Lung (tissue), 12 donors: Measurements from ENCODE around the gene APOA4. TPM values are rescaled to one million over a fixed set of nuclear protein-coding genes. Genes with fewer than 3 reads are reported as not detected.

ENCODE experiments used
- ATAC-seq: fragments of 200-7000 bp; cut with Tn5 transposase; one replicate; pipeline ENCODE4 v1.9.1; 2020; ENCODE audit warnings: moderate number of reproducible peaks; ENCODE audit not compliant: insufficient read depth, low FRiP score
- DNase-seq, 3 donors: peaks; one replicate each; pipeline ENCODE4 v3.0.0-alpha.2; 2013 to 2017
- H3K27ac ChIP-seq, 2 donors: one replicate each; pipeline ENCODE4 v1.5.1; 2013; ENCODE audit warnings: mild to moderate bottlenecking in 2 of 2, moderate library complexity in 2 of 2, control low read depth in 1 of 2, inconsistent platforms in 1 of 2, low read depth in 1 of 2, low read length in 1 of 2
- H3K27me3 ChIP-seq, 3 donors: one replicate each; pipeline ENCODE4 v1.5.1; 2013; ENCODE audit warnings: low read length in 2 of 3; ENCODE audit not compliant: control insufficient read depth in 3 of 3, insufficient read depth in 3 of 3
- H3K36me3 ChIP-seq, 4 donors: one replicate each; pipeline ENCODE4 v1.5.1; 2013; ENCODE audit warnings: low read length in 4 of 4, mild to moderate bottlenecking in 1 of 4, moderate library complexity in 1 of 4; ENCODE audit not compliant: control insufficient read depth in 4 of 4, insufficient read depth in 4 of 4
- H3K4me1 ChIP-seq, 5 donors: one replicate each; pipeline ENCODE4 v1.5.1; 2013; ENCODE audit warnings: low read length in 5 of 5, mild to moderate bottlenecking in 2 of 5, moderate library complexity in 1 of 5; ENCODE audit not compliant: control insufficient read depth in 5 of 5, insufficient read depth in 5 of 5
- H3K4me3 ChIP-seq: one replicate; pipeline ENCODE4 v1.5.1; 2013; ENCODE audit warnings: mild to moderate bottlenecking, control low read depth, moderate library complexity
- H3K9ac ChIP-seq, 2 donors: one replicate each; pipeline ENCODE4 v1.5.1; 2013; ENCODE audit warnings: low read length in 2 of 2, control low read depth in 1 of 2; ENCODE audit not compliant: insufficient read depth in 1 of 2
- H3K9me3 ChIP-seq, 4 donors: one replicate each; pipeline ENCODE4 v1.5.1; 2013; ENCODE audit warnings: low read length in 3 of 4, mild to moderate bottlenecking in 1 of 4, moderate library complexity in 1 of 4; ENCODE audit not compliant: control insufficient read depth in 4 of 4, insufficient read depth in 3 of 4
- CTCF ChIP-seq: IDR thresholded peaks from 2 replicates; pipeline ENCODE4 v1.5.1; 2012; ENCODE audit warnings: mild to moderate bottlenecking; ENCODE audit errors: control extremely low read depth, extremely low read depth
- WGBS, 2 donors: extraction: QIAGEN DNeasy Blood & Tissue Kit; methylation state at CpG; one replicate each; pipeline ENCODE4 v1.1.7; 2013; 5-methylcytosine and 5-hydroxymethylcytosine counted together
- polyA plus RNA-seq, 2 donors: library from polyadenylated mRNA; stranded (reverse); fragments of 200-250 nt; gene quantifications; one replicate each; pipeline ENCODE4 v1.2.1, GENCODE V29; 2013
- total RNA-seq, 2 donors: library from RNA; depleted of rRNA in 1 of 2; stranded (reverse); fragments of >200 nt in 1 of 2; gene quantifications; one replicate each; pipeline ENCODE4 v1.2.1, GENCODE V29; 2014 to 2021
- donor health status: control.
- donor health status: control.
- donor health status: Bipolar disorder and iron deficiency.
- donor health status: healthy.
- donor health status: DM: yes; HTN: yes; CAD: no.

APOA4 gene
- total and polyA plus RNA-seq, 4 donors = 0.06 TPM; not detected in 3

- H3K36me3 ChIP-seq = no peaks in the 10 kb centered on the region
- H3K4me1 ChIP-seq = peaks cover 0 to 38% (median 19%) of the 10 kb centered on the region in 5 donors
- DNase-seq (no peak), ATAC-seq (no peak)
- H3K27me3 ChIP-seq = no peaks in the 10 kb centered on the region
- no peak overlapping the region for H3K4me3 ChIP-seq
- TF ChIP-seq CTCF = no peak
- no peak overlapping the region for H3K9ac ChIP-seq
- H3K27ac ChIP-seq = no peak overlapping the region
- no peaks in the 10 kb centered on the region for H3K9me3 ChIP-seq
- WGBS, 2 donors = 94 to 96% methylated on average over 14 of the region's 14 CpGs
These were observed 10.9 kb upstream of the APOA4 start for GRCh38 chr11:116833816-116834534.

GRCh38 chr11:116833491-116833815 is 10.3 kb upstream of the APOA4 start:
- Histone ChIP-seq H3K4me1 (peaks cover 0 to 41% (median 22%) of the 10 kb centered on the region in 5 donors), H3K27me3 (no peaks in the 10 kb centered on the region), H3K27ac (no peak overlapping the region), H3K4me3 (no peak overlapping the region), H3K9ac (no peak overlapping the region), H3K36me3 (no peaks in the 10 kb centered on the region), H3K9me3 (no peaks in the 10 kb centered on the region)
- DNase-seq (no peak), ATAC-seq (no peak)
- WGBS, 2 donors = 96% methylated on average over 10 of the region's 10 CpGs
- no peak for TF ChIP-seq CTCF

GRCh38 chr11:116832350-116833290 is 9.5 kb upstream of the APOA4 start:
- Histone ChIP-seq H3K36me3 (no peaks in the 10 kb centered on the region), H3K27ac (no peak overlapping the region), H3K9me3 (no peaks in the 10 kb centered on the region), H3K4me3 (no peak overlapping the region), H3K9ac (no peak overlapping the region), H3K27me3 (no peaks in the 10 kb centered on the region), H3K4me1 (peaks cover 0 to 38% (median 23%) of the 10 kb centered on the region in 5 donors)
- TF ChIP-seq CTCF = no peak
- DNase-seq (no peak), ATAC-seq (no peak)
- WGBS, 2 donors = 80 to 81% methylated on average over 13 of the region's 13 CpGs
